ENCODE results near the gene F10.

F10 gene

DNA sequence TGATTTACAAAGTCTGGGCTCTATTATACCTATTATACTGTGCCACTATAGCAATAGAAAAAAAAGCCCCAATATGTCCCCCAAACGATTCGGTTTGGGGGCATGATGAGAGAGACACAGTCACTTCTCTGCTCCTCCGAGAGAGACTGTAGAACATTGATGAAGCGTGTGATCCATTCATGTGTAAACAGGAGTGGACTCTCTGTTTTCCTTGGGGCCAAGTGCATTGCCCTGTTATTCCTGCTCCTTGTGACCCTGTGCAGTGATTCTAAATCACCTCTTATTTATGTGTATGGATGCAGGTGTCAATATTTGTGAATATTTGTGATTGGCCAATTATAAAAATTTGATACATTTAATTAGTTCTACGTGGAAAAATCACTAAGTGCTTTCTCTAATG is 17.0 kb downstream of the F10 start:
- no peak overlapping the region for H3K27ac ChIP-seq (ENCODE audit: low read length)
- no peaks in the 10 kb centered on the region for H3K27me3 ChIP-seq (ENCODE audit: control insufficient read depth, insufficient read depth, low read length)
- H3K4me1 ChIP-seq (ENCODE audit: control insufficient read depth, low read depth, low read length), result peaks cover 9% of the 10 kb centered on the region
- H3K9ac ChIP-seq (ENCODE audit: low read length), result no peak overlapping the region
- no peak overlapping the region for H3K4me3 ChIP-seq (ENCODE audit: low read length)
- H3K9me3 ChIP-seq (ENCODE audit: control insufficient read depth, low read depth, low read length), result no peaks in the 10 kb centered on the region
- no peaks in the 10 kb centered on the region for H3K36me3 ChIP-seq (ENCODE audit: control insufficient read depth, low read depth, low read length)

DNA sequence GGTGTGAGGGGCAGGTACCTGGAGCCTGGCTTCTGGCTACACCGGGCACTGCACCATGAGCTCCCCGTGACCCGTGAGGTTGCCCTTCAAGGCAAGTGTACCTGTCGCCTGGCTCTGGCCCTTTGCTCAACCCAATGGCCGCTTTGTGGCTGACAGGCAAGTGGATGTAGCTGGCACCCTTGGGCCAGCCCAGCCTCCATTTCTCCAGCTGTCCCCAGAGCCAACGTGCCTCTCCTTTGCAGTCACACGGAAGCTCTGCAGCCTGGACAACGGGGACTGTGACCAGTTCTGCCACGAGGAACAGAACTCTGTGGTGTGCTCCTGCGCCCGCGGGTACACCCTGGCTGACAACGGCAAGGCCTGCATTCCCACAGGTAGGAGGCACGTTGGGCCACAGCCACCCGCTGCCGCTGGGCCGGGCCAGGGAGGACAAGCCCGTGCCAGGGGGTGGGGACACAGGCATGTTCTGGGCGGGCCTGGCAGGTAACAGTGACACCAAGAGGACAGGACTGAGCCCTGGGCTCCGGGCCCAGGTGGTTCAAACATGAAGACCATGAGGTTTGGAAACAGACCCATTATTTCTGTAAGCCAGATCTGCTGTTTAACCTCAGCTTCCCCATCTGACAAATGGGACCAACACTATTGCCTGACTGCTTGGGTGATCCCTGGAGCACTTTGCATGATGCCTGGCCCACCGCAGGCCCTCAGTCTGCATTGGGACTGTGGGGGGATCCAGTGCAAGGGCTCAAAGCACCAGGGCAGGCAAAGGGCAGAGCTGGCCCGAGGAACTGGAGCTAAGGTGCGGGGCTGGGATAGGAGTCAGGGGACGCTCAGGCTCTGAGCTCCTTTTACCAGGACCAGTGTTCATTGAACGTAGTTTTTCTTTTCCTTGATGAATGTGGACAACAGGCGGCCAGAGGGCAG is 18.3 kb downstream of the F10 start:
- H3K9me3 ChIP-seq (ENCODE audit: control insufficient read depth, low read depth, low read length), result no peaks in the 10 kb centered on the region
- H3K9ac ChIP-seq (ENCODE audit: low read length), result no peak overlapping the region
- H3K36me3 ChIP-seq (ENCODE audit: control insufficient read depth, low read depth, low read length), result no peaks in the 10 kb centered on the region
- no peaks in the 10 kb centered on the region for H3K27me3 ChIP-seq (ENCODE audit: control insufficient read depth, insufficient read depth, low read length)
- H3K4me3 ChIP-seq (ENCODE audit: low read length), result no peak overlapping the region
- no peak overlapping the region for H3K27ac ChIP-seq (ENCODE audit: low read length)
- peaks cover 9% of the 10 kb centered on the region for H3K4me1 ChIP-seq (ENCODE audit: control insufficient read depth, low read depth, low read length)

DNA sequence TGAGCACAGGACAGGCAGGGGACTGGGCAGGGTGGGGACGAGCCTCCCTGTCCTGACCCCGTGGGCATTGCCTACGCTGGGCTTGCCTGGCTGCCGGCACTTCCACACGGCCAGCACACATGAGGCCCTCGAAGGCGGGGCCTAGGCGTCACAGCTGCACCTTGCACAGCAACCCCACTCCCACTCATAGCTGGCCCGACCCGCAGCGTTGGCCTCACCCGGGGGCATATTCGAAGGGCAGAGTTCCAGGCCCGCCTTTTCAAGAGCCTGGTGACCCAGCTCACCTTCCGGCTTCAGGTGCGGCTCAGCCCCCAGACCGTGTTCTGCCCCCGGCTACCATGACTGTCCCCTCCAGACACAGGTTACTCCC is 19.0 kb downstream of the F10 start:
- Histone ChIP-seq H3K27ac (ENCODE audit: low read length) (no peak overlapping the region), H3K36me3 (ENCODE audit: control insufficient read depth, low read depth, low read length) (no peaks in the 10 kb centered on the region), H3K4me3 (ENCODE audit: low read length) (no peak overlapping the region), H3K9ac (ENCODE audit: low read length) (no peak overlapping the region), H3K27me3 (ENCODE audit: control insufficient read depth, insufficient read depth, low read length) (no peaks in the 10 kb centered on the region), H3K4me1 (ENCODE audit: control insufficient read depth, low read depth, low read length) (peaks cover 9% of the 10 kb centered on the region), H3K9me3 (ENCODE audit: control insufficient read depth, low read depth, low read length) (no peaks in the 10 kb centered on the region)

DNA sequence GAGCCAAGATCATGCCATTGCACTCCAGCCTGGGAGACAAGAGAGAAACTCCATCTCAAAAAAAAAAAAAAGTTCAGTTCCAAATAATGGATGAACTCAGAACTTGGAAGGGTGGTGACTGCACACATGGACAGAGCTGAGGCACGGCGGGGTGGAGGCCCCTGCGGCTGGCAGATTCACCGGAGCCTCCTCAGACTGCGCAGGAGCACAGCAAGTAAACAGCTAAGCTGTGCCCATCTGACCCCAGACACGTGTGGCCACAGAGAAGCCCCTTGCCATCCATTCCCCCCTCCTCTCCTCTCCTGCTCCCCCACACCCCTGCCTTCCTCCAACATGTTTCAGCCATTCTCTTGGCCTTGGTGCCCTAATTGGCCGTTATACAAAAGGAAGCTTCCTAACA is 20.3 kb downstream of the F10 start:
- H3K9ac ChIP-seq (ENCODE audit: low read length), result no peak overlapping the region
- no peak overlapping the region for H3K27ac ChIP-seq (ENCODE audit: low read length)
- H3K9me3 ChIP-seq (ENCODE audit: control insufficient read depth, low read depth, low read length), result no peaks in the 10 kb centered on the region
- no peak overlapping the region for H3K4me3 ChIP-seq (ENCODE audit: low read length)
- H3K36me3 ChIP-seq (ENCODE audit: control insufficient read depth, low read depth, low read length), result no peaks in the 10 kb centered on the region
- H3K4me1 ChIP-seq (ENCODE audit: control insufficient read depth, low read depth, low read length), result peaks cover 2% of the 10 kb centered on the region
- H3K27me3 ChIP-seq (ENCODE audit: control insufficient read depth, insufficient read depth, low read length), result no peaks in the 10 kb centered on the region

DNA sequence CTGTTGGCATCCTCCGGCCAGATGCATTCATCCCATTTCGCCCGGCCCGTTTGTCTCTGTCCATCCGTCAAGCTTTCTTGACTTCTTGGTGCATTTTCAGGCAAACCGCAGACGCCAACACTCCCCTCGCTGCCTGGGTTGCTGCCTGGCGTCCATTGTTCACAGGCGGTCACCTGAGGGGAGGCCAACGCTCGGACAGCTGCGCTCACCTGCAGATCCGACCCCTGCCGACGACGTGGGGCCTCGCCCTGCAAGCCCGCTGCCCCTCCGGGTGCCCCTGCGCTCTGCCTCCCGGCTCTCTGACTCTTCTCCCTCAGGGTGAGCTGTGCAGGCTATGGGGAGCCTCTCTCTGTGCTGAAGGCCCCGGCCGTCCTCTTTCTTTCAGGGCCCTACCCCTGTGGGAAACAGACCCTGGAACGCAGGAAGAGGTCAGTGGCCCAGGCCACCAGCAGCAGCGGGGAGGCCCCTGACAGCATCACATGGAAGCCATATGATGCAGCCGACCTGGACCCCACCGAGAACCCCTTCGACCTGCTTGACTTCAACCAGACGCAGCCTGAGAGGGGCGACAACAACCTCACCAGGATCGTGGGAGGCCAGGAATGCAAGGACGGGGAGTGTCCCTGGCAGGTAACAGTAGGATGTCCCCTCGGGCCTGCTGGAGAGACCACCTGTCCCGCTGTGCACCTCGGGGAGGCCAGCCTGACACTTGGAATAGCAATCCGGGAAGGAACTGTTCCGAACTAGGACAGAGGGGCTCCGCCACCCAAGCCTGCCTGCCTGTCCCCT is 21.1 kb downstream of the F10 start:
- Histone ChIP-seq H3K27me3 (ENCODE audit: control insufficient read depth, insufficient read depth, low read length) (no peaks in the 10 kb centered on the region), H3K9ac (ENCODE audit: low read length) (no peak overlapping the region), H3K4me3 (ENCODE audit: low read length) (no peak overlapping the region), H3K9me3 (ENCODE audit: control insufficient read depth, low read depth, low read length) (no peaks in the 10 kb centered on the region), H3K4me1 (ENCODE audit: control insufficient read depth, low read depth, low read length) (no peaks in the 10 kb centered on the region), H3K27ac (ENCODE audit: low read length) (no peak overlapping the region), H3K36me3 (ENCODE audit: control insufficient read depth, low read depth, low read length) (no peaks in the 10 kb centered on the region)

DNA sequence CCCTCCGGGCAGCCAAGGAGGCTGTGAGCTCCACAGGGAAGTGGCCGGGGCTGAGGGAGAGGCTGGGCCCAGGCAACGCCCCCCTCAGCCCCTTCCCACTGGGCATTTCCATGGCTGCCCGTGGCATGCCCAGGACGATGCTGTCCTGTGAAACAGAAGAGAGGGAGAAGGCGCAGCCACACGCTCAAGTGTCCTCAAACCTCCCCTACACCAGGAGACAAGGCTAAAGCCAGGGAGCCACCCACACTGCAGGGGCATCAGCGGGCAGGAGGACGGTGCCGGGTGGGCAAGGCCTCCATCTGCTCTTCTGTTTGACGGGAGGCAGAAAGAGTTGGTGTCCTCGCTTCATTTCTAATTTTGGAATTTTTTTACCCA is 21.6 kb downstream of the F10 start:
- Histone ChIP-seq H3K9ac (ENCODE audit: low read length) (no peak overlapping the region), H3K27me3 (ENCODE audit: control insufficient read depth, insufficient read depth, low read length) (no peaks in the 10 kb centered on the region), H3K27ac (ENCODE audit: low read length) (no peak overlapping the region), H3K4me1 (ENCODE audit: control insufficient read depth, low read depth, low read length) (no peaks in the 10 kb centered on the region), H3K36me3 (ENCODE audit: control insufficient read depth, low read depth, low read length) (no peaks in the 10 kb centered on the region), H3K4me3 (ENCODE audit: low read length) (no peak overlapping the region), H3K9me3 (ENCODE audit: control insufficient read depth, low read depth, low read length) (no peaks in the 10 kb centered on the region)

DNA sequence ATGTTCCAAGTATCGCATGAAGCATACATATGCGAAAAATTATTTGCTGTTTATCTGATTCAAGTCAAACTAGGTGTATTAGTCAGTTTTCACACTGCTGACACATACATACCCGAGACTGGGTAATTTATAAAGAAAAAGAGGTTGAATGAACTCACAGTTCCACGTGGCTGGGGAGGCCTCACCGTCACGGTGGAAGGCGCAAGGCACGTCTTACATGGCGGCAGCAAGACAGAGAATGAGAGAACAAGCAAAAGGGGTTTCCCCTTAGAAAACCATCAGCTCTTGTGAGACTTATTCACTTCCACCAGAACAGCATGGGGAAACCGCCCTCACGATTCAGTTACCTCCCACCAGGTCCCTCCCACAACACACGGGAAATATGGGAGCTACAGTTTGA is 22.9 kb downstream of the F10 start:
- no peak overlapping the region for H3K27ac ChIP-seq (ENCODE audit: low read length)

DNA sequence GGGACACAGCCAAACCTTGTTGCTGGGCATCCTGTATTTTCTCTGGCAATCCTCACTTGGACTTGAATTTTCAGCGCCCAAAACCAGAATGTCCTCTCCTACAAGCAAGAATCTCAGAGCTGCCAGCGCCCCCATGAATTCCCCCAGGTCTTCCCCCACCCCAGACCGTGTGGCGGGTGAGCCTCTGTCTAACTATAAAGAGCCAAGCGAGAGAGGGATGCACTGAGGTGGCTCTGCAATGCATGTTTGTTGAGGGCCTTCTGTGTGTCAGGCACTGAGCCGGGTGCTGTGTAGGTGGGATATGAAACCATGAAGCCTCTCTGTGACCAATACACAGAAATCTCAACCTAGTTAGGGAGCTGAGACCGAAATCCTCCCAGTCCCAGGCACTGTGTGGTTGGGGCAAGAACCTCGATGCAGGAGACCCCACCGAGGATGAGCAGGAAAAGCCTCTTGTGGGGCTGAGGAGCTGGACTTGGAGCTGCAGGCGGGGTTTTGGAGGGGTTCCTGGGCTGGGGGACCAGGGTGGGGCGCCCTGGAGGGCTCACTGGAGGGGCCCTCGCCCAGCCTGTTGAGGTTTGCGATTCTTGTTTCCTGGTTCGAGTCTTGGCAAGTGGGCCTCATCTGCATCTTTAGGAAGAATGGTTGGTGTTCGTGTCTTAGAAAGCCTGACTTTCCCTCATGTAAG is 23.5 kb downstream of the F10 start:
- Histone ChIP-seq H3K9ac (ENCODE audit: low read length) (no peak overlapping the region), H3K4me1 (ENCODE audit: control insufficient read depth, low read depth, low read length) (no peaks in the 10 kb centered on the region), H3K36me3 (ENCODE audit: control insufficient read depth, low read depth, low read length) (no peaks in the 10 kb centered on the region), H3K27ac (ENCODE audit: low read length) (no peak overlapping the region), H3K4me3 (ENCODE audit: low read length) (no peak overlapping the region), H3K9me3 (ENCODE audit: control insufficient read depth, low read depth, low read length) (no peaks in the 10 kb centered on the region), H3K27me3 (ENCODE audit: control insufficient read depth, insufficient read depth, low read length) (no peaks in the 10 kb centered on the region)

More for the DNA sequence above, 22.9 kb downstream of the F10 start:
- no peak overlapping the region for H3K9ac ChIP-seq (ENCODE audit: low read length)
- H3K36me3 ChIP-seq (ENCODE audit: control insufficient read depth, low read depth, low read length), result no peaks in the 10 kb centered on the region
- no peak overlapping the region for H3K4me3 ChIP-seq (ENCODE audit: low read length)
- no peaks in the 10 kb centered on the region for H3K9me3 ChIP-seq (ENCODE audit: control insufficient read depth, low read depth, low read length)
- no peaks in the 10 kb centered on the region for H3K27me3 ChIP-seq (ENCODE audit: control insufficient read depth, insufficient read depth, low read length)
- H3K4me1 ChIP-seq (ENCODE audit: control insufficient read depth, low read depth, low read length), result no peaks in the 10 kb centered on the region

DNA sequence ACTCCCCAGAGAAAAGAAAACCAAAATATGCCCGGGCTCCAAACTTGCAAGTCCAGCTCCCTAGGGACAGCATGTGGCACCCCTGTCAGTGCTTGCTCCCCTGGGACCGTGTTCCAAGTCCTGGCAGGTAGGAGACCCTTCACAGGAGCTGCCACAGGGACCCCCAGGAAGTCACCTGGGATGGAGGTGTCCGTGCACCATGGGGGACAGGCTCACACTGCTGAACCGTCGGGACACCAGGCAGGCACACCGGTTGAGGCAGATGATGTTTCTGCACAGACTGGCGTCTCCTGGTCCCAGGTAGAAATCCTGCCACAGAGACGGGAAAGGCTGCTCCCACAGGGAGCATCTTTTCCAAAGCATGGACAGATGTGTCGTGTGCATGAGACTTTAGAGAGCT is 24.2 kb downstream of the F10 start:
- Histone ChIP-seq H3K36me3 (ENCODE audit: control insufficient read depth, low read depth, low read length) (no peaks in the 10 kb centered on the region), H3K27me3 (ENCODE audit: control insufficient read depth, insufficient read depth, low read length) (peaks cover 4% of the 10 kb centered on the region), H3K9me3 (ENCODE audit: control insufficient read depth, low read depth, low read length) (no peaks in the 10 kb centered on the region)

DNA sequence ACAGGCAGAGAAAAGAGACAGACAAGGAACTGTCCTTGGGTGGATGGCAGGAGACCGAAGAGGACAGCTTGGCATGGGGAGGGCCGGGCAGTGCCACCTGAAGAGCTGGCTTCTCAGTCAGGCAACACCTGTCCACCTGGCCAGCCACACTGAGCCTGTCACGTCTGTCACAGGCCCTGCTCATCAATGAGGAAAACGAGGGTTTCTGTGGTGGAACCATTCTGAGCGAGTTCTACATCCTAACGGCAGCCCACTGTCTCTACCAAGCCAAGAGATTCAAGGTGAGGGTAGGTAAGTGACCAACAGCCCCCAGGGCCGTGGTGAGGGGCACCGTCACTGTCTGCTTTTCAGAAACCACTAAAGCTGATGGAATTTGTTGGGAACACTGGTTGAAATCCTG is 24.6 kb downstream of the F10 start:
- no peaks in the 10 kb centered on the region for H3K4me1 ChIP-seq (ENCODE audit: control insufficient read depth, low read depth, low read length)
- no peaks in the 10 kb centered on the region for H3K9me3 ChIP-seq (ENCODE audit: control insufficient read depth, low read depth, low read length)
- H3K27ac ChIP-seq (ENCODE audit: low read length), result no peak overlapping the region
- no peak overlapping the region for H3K9ac ChIP-seq (ENCODE audit: low read length)
- no peak overlapping the region for H3K4me3 ChIP-seq (ENCODE audit: low read length)
- no peaks in the 10 kb centered on the region for H3K36me3 ChIP-seq (ENCODE audit: control insufficient read depth, low read depth, low read length)
- peaks cover 9% of the 10 kb centered on the region for H3K27me3 ChIP-seq (ENCODE audit: control insufficient read depth, insufficient read depth, low read length)

More for the DNA sequence above, 24.2 kb downstream of the F10 start:
- no peak overlapping the region for H3K27ac ChIP-seq (ENCODE audit: low read length)
- H3K4me3 ChIP-seq (ENCODE audit: low read length), result no peak overlapping the region
- no peaks in the 10 kb centered on the region for H3K4me1 ChIP-seq (ENCODE audit: control insufficient read depth, low read depth, low read length)
- H3K9ac ChIP-seq (ENCODE audit: low read length), result no peak overlapping the region

DNA sequence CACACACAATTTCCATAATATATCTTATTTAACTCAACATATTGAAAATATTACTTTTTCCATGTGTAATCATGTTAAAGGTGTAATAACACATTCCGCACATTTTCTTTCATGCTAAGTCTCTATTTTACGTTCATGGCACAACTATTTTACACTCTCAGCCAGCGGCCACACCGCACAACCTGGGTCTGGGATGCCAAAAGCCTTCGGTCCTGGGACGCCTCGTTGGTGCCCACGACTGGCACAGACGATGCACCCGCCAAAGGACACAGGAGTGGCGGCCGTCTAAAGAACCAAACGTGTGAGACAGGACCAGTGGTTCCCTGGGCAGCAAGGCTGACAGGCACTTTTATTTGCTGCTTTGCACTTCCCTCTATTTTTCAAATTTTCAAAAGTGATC is 25.8 kb downstream of the F10 start:
- no peak overlapping the region for H3K9ac ChIP-seq (ENCODE audit: low read length)
- H3K27ac ChIP-seq (ENCODE audit: low read length), result no peak overlapping the region
- no peak overlapping the region for H3K4me3 ChIP-seq (ENCODE audit: low read length)
- H3K4me1 ChIP-seq (ENCODE audit: control insufficient read depth, low read depth, low read length), result peaks cover 2% of the 10 kb centered on the region
- H3K9me3 ChIP-seq (ENCODE audit: control insufficient read depth, low read depth, low read length), result no peaks in the 10 kb centered on the region
- H3K27me3 ChIP-seq (ENCODE audit: control insufficient read depth, insufficient read depth, low read length), result peaks cover 21% of the 10 kb centered on the region
- no peaks in the 10 kb centered on the region for H3K36me3 ChIP-seq (ENCODE audit: control insufficient read depth, low read depth, low read length)
